GM15510 (cell line): Measurements from ENCODE around the gene RTL5.

Experiments used
- POLR2A ChIP-seq: IDR thresholded peaks from 3 replicates; pipeline ENCODE4 v1.6.1; 2011; ENCODE audit warnings: borderline replicate concordance; ENCODE audit not compliant: insufficient read length; ENCODE audit errors: extremely low read depth

RTL5 gene

DNA sequence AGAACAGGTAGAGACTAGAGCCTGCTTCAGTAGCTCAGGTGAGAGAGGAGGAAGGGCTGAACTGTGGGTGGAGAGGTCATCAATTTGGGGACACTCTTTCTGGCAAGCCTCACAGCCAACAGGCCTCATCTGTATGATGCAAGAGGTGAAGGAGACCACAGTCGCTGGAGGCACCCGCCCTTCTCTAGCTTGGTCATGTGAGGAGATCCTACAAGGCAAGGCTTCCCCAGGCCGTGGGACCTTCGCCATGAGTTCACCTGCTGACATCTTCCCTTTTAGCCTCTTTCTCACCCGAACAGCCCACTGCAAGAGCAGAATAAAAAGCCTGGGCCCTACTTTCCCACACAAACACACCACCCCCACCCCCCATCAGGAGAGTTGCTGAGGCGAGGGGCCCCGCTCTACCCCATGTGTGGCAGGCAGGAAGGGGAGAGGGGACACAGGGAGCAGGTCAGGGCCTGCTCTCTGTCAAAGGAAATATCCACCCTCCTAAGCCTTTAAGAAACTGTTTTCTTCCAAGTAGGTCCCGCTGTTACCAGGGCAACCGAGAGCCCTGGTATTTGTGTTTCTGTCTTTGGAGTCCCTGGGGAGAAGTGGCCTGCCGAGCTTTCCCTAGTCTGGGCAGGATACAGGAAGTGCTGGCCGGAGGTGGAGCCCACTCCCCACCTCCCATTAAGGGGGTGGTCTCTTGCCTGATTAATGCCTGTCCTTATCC is 8.1 kb downstream of the RTL5 start:
- TF ChIP-seq POLR2A, result no peak

DNA sequence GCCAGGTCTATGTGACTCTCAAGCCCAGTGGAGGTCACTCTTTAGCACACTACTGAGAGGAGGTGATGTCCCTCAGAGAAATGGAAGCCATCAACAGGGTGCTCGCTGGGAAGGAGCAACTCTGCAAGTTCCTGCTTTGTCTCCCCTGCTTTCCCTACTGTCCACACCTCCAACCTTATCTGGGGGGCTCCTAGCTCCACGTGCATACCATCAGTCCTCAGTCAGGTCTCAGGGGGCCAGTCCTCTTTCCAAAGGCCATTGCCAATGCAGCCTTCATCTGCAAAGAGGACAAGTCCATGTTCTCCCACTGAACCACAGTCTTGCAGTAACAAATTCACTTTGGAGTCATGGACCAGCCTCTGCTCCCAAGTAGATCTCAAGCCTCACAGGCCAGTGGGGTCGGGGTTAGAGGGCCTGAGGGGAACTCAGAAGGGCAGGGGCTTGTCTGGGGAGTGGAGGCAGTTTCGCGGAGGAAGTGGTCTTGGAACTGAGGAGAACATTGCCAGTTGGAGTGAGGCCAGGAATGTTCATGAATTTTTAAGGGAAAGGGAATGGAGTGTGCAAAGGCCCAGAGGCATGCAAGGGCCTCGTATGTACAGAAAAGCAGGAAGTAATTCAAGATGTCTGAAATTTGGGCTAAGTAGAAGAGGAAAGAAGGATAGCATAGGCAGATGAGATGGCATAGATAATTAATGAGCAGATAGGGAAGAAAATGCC is 8.9 kb downstream of the RTL5 start:
- TF ChIP-seq POLR2A, result no peak

DNA sequence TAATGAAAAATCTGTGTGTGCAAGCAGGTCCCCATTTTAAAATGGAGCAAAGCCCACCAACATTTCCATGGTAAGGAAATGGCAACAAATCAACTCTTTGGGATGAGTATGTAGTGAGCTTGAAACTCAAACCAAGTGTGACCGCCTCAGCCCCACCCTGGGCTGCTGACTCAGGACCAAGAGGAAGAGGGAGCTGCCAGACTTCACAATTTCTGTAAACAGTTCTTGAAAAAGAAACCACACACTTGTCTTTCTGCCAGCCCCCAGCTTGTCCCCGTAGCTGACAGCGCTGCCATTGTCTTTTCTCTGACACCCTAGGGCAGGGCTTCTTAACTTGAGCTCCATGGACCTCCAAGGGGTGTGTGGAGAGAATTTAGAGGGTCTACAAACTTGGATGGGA is 10.3 kb downstream of the RTL5 start:
- TF ChIP-seq POLR2A, result no peak

DNA sequence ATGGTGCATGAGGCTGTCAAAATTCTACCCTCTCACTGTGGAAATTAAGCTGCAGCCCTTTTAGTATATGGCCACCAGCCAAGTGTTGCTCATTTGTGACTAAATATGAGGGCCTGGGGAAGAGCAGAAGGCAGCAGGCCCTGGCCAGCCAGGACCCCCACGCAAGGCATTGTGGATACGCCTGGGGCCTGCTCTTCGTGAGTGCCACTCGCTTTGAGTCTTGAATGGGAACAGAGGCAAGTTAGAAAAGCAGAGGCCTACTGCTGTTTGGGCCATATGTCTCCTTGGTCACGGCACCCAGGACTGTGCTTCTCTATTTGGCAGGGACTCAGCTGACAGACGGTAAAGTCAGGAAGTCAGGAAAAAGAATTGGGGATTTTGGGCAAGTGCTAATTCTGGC is 10.9 kb downstream of the RTL5 start:
- no peak for TF ChIP-seq POLR2A

DNA sequence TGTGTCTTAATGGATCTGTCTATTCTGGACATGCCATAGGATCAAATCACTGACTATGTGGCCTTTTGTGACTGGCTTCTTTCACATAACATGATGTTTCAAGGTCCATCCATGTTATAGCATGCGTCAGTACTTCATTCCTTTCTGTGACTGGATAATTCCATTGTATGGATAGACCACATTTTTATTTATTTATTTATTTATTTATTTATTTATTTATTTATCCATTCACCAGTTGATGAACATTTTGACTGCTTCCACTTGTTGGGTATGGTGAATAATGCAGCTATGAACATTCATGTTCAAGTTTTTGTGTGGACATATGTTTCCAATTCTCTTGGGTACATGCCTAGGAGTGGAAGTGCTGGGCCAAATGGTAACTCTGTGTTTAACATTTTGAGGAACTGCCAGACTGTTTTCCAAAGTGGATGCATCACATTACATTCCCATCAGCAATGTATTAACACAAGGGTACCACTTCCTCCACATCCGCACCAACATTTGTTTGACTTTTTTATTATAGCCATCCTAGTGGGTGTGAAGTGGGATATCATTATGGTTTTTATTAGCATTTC is 14.0 kb downstream of the RTL5 start:
- no peak for TF ChIP-seq POLR2A

DNA sequence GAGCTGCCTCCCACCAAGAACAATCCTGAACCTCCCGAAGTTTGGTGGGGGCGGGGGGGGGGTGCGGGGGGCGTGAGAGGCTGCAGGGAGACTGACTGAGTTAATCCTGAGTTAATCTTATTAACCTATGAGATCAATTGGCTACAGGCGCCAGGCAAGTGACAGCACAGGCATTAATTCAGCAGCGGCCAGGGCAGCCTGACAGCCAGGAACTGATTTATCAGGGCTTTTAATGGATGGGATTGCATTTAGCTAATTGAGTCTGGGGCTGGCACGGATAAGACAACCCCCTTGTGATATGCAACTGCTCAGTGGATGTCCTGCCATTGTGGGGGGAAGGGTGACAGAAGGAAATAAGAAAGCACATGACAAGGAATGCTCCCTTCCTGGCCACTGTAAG is 16.3 kb downstream of the RTL5 start:
- no peak for TF ChIP-seq POLR2A

DNA sequence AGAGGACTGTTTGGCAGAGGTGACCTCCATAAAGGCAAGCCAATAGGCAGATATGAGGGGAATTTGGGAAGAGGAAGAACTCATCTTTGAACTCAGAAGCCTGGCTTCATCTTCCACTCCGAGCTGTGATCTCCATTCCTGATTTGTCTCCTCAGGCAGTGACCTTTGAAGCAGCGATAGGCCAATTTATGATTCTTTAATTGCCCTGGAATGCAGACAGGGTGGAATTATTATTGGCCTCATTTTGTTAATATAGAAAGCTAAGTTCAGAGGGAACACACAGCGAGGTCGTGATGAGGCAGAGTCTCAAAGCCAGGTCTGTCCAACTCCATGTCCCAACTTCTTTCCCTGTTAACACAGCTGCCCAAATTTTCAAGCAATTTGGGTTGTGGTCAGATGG is 16.9 kb downstream of the RTL5 start:
- TF ChIP-seq POLR2A, result no peak

DNA sequence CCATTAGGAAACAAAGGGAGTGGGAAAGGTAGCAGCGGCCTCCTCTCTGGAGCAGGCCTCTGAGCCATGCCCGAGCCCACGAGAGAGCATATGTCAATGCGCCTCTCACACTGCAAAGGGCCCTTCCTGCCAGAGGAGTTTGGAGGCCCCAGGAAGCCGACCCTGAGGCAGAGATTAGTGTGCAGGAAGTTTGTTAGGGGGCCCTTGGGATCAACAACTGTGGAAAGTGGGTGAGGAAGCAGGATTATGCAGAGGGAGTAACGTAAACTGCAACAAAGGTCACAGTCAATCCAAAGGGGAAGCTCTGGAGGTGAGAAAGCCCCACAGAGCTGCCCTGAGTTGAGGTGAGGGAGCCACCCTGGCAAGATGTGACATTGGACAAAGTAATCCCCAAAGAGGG is 17.4 kb downstream of the RTL5 start:
- no peak for TF ChIP-seq POLR2A

DNA sequence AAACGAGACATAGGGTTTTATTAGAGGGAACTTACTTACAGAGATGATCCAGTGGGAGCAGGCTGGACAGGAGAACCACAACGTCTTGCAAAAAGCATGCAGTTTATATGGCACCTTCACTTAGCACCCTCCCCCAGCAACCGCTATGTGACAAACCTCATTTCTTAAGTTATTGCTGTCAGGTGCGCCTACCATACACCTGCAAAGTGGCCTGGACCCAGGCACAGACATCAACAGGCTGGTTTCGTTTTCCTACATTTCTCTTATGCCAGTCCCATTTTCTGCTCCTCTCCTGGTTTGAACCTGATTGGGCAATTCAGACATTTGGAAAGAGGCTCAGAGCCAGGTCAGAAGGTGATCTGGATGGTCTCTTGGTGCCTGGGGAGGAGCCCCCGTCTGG is 18.3 kb downstream of the RTL5 start:
- no peak for TF ChIP-seq POLR2A

DNA sequence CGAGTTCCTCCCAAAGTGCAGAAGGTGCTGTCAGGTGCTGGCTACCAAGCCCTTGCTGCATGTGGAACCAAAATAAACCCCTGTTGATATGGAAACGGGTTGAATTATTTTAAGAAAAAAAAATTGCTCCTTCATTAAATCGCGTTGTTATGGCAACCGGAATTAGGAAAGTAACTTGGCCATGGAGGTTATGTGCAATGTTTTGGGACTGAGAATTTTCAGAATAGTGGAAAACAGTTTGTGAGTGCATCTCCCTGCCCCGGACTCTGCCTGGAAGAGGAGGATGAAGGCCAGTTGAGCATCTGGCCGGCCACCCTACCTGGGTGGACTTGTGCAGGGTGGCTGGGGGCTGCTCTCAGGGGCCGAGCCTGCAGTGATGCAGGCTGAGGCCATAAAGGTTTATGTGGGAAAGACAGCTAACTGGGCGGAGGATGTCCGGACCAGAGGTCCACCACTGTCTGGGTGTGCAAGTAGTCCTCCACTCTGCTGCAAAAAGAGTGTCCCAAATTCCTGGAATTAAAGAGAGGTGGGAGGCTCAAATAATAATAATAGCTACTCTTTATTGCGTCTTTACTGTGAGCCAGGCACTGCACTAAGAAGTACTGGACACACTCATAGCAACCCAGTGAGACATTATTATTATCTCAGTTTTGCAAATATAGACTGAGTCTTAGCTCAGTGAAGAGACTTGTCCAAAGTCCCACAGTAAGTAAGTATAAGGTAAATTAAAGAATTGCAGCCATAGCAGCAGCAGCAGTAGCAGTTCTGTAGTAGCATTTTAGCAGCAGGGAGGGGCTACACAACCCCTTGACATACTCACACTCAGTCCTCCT is 20.6 kb downstream of the RTL5 start:
- no peak for TF ChIP-seq POLR2A

DNA sequence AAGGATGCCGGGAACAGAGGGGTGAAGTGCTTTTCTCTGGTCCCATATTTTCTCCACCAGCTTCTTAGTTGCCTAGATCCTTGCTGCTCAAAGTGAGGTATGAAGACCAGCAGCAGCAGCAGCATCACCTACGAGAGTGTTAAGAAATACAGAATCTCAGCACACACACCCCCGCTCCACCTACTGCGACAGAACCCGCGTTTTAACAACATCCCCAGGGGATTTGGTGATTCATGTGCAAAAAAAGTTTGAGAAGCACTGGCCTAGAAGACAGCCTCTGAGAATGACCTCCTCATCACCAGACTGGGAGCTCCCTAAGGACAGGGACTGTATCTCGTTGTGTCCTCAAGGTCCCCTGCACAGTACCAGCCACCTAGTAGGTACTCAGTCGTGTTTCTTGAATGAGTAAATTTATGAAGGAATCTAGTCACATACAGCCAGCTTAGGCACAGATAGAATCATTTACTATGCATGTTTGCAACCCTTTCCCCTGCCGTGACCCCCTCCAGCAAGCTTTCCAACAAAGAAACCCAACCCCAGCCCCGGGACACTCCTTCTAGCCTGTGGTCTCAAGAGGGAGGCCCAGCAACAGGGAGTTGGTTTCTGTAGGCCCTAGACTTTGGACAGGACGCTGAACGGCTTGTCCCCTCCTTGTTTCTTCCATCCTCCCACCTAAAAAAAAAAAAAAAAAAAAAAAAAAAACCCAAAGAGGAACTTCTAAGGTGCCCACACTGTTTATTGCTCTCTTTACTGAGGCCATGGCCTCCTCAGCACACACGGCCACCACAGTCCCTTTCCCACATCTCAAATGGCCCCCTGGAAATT is 21.5 kb downstream of the RTL5 start:
- no peak for TF ChIP-seq POLR2A

DNA sequence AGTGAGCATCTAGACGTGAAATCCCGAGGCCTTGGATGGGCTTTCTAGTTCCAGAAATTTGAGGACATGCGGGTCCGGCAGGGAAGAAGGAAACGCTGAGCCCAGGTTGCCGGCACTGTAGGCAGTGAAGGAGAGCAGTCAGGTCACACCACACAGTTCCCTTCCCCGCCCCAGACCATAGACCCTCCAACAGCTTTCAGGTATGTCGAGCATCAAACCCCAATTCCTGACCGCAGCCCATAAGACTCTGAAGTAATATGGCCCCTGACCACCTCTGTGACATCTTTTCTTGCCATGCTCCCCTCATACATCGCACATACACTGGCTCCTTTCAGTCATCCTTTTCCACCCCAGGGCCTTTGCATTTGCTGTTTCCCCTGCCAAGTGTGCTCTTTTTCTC is 23.0 kb downstream of the RTL5 start:
- no peak for TF ChIP-seq POLR2A

DNA sequence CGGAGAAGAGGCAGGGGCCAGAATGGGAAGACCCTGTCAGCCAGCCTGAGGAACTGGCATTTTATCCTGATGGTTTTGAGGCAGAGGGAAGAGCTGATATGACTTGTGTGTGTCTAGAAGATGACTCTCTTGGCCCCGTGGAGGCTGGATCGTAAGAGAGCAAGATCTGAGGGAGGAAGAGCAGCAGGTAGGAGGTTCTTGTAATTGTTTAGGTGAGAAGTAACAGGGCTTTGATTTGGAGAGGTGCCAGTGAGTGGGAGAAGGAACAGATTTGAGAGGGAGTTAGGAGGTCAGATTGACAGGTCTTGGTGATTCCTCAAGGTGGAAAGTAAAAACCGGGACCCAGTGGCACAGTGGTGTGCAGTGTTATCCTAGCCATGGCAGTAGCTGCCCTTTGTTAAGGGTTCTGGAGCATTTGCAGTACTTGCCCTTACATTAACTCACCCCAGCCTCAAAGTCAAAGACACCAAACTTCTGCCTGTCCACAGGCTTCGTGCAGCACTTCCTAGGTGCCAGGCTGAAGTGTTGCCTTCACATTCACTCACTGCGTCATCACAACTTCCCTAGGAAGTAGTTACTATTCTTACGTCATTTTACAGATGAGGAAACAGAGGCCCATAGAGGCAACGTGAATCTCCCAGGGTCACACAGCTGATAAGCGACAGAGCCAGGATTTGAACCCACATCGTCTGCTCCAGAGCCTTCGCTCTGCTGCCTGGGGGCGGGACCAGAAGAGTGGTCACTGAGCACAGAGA is 23.7 kb downstream of the RTL5 start:
- no peak for TF ChIP-seq POLR2A

DNA sequence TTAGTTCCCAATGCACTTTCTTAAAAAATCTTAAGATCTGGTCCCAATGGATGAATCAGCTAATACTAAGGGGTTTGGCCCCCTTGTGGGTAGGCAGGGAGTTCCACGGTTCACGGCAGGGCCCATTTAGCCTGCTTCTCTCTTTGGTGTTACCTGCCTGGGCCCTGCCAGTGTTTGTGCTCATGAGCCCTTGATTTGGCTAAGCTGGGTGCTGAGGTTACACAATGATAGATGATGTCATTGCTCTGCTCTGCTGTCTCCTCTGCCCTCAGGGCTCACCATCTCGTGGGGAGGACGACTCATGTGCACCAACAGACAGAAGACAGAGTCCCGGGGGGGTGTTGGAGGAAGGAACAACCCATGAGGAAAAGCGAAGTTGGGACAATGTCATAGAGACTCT is 24.4 kb downstream of the RTL5 start:
- TF ChIP-seq POLR2A, result no peak
